Measurements from ENCODE around the gene ACKR2. TPM values are rescaled to one million over a fixed set of nuclear protein-coding genes. Genes with fewer than 3 reads are reported as not detected.

The ACKR2 gene
- total and polyA plus RNA-seq, 2 of the 13 experiments (the other 11 are each of a cell fraction or from before 2014, with no cell fraction given): 1.1 to 1.9 TPM

DNA sequence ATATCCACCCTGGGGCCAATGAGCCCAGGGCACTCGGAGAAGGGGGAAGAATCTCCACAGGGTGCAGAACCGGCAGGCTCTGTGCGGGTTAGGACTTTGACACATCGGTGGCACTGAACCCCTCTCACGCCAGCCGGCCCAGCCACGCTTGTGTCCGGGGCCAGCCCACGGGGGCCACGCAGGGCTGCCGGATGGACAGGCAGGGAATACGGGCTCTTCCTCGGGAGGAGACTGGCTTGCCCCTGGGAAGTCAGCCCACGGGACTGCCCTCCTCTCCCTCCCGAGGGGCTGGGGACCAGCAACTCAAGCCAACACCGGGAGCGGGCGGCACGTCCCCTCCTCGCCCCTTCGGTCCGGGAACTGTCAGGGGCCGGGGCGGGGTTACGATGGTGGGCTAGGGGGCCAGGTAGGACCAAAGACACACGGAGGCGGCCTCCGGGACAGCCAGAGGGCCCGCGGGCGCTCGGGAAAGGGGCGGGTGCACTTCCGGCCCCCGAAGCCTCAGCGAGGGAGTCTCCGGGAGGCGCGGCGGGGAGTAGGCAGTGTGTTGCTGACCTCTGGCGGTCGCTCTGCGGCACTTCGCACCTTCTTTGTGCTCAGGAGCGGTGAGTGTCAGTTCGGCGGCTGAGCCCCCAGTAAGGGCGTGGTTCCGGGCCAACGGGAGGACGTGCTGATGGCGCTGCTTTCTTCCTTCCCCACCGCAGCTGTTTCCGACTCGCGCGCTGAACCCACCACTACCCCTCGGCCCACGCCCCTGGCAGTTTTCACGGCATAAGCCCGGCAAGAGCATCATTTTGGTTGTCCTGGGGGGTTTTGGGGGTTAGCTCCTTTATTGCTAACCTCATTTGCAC is 71.6 kb downstream of the ACKR2 start (continued):
- TF ChIP-seq FOXA1 (IDR thresholded peaks at IDR 0.05) (no peak), FOXA1 (CRISPR knock-in tag; IDR thresholded peaks at IDR 0.05) (0 out of 2 replicates have a peak, but pooled peaks have one; percentile 10), FOXA3 (CRISPR knock-in tag; IDR thresholded peaks at IDR 0.05) (peak; percentile 43; the same call in 1 of the 2 replicates), ELF1 (CRISPR knock-in tag; IDR thresholded peaks at IDR 0.05) (peak; percentile 74), GABPB1 (CRISPR knock-in tag; IDR thresholded peaks at IDR 0.05) (peak; percentile 94), ZNF331 (CRISPR knock-in tag; IDR thresholded peaks at IDR 0.05) (peak; percentile 16; the same call in 1 of the 2 replicates), HES4 (CRISPR knock-in tag; IDR thresholded peaks at IDR 0.05; ENCODE audit: borderline replicate concordance) (no peak), ZSCAN21 (CRISPR knock-in tag; IDR thresholded peaks at IDR 0.05; ENCODE audit: borderline replicate concordance) (peak; percentile 67; the same call in 1 of the 2 replicates), ZNF761 (CRISPR knock-in tag; conservative IDR thresholded peaks at IDR 0.05) (0 out of 2 replicates have a peak, but pooled peaks have one; percentile 61), ZNF558 (CRISPR knock-in tag; IDR thresholded peaks at IDR 0.05; ENCODE audit: borderline replicate concordance) (no peak), MBNL3 (CRISPR knock-in tag; conservative IDR thresholded peaks at IDR 0.05) (no peak), ZNF747 (CRISPR knock-in tag; IDR thresholded peaks at IDR 0.05; ENCODE audit: borderline replicate concordance) (peak; percentile 54; the same call in 1 of the 2 replicates), MTA1 (CRISPR knock-in tag; IDR thresholded peaks at IDR 0.05; ENCODE audit: borderline replicate concordance) (peak; percentile 73; the same call in 1 of the 2 replicates), KLF12 (CRISPR knock-in tag; IDR thresholded peaks at IDR 0.05; ENCODE audit: borderline replicate concordance) (peak; percentile 94), TOPORS (CRISPR knock-in tag; IDR thresholded peaks at IDR 0.05) (peak; percentile 71; the same call in 1 of the 2 replicates), ZNF550 (CRISPR knock-in tag; IDR thresholded peaks at IDR 0.05; ENCODE audit: borderline replicate concordance) (peak; percentile 73), RXRB (CRISPR knock-in tag; IDR thresholded peaks at IDR 0.05; ENCODE audit: borderline replicate concordance) (peak; percentile 41; the same call in 1 of the 2 replicates), SOX6 (IDR thresholded peaks at IDR 0.05) (no peak), SOX6 (CRISPR knock-in tag; IDR thresholded peaks at IDR 0.05) (peak; percentile 69)
- TF ChIP-seq, protein P1, sequence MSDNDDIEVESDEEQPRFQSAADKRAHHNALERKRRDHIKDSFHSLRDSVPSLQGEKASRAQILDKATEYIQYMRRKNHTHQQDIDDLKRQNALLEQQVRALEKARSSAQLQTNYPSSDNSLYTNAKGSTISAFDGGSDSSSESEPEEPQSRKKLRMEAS (IDR thresholded peaks at IDR 0.05): peak; percentile 52; the same call in 1 of the 2 replicates
- TF ChIP-seq, protein P2, sequence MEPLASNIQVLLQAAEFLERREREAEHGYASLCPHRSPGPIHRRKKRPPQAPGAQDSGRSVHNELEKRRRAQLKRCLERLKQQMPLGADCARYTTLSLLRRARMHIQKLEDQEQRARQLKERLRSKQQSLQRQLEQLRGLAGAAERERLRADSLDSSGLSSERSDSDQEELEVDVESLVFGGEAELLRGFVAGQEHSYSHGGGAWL (CRISPR knock-in tag; IDR thresholded peaks at IDR 0.05): 0 out of 2 replicates have a peak, but pooled peaks have one; percentile 34
- TF ChIP-seq, protein P3, sequence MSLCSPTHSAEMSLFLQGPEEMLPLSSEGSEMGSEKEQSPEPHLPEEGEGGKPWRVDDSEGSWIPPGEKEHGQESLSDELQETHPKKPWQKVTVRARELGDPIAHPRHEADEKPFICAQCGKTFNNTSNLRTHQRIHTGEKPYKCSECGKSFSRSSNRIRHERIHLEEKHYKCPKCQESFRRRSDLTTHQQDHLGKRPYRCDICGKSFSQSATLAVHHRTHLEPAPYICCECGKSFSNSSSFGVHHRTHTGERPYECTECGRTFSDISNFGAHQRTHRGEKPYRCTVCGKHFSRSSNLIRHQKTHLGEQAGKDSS (CRISPR knock-in tag; IDR thresholded peaks at IDR 0.05; ENCODE audit: borderline replicate concordance, low read depth): peak; percentile 43; the same call in 1 of the 2 replicates
- TF ChIP-seq, protein P4, sequence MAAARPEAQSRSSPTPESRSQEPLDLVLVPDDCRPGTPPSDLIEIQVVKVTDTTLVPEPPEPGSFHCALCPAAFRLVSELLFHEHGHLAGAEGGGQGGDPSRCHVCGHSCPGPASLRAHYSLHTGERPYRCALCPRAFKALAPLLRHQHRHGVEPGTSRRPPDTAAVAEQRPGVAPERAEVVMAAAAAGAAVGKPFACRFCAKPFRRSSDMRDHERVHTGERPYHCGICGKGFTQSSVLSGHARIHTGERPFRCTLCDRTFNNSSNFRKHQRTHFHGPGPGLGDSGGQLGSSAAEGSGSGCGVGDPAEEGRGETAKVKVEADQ (CRISPR knock-in tag; IDR thresholded peaks at IDR 0.05; ENCODE audit: borderline replicate concordance): peak; percentile 62; the same call in 1 of the 2 replicates
- TF ChIP-seq, protein P5, sequence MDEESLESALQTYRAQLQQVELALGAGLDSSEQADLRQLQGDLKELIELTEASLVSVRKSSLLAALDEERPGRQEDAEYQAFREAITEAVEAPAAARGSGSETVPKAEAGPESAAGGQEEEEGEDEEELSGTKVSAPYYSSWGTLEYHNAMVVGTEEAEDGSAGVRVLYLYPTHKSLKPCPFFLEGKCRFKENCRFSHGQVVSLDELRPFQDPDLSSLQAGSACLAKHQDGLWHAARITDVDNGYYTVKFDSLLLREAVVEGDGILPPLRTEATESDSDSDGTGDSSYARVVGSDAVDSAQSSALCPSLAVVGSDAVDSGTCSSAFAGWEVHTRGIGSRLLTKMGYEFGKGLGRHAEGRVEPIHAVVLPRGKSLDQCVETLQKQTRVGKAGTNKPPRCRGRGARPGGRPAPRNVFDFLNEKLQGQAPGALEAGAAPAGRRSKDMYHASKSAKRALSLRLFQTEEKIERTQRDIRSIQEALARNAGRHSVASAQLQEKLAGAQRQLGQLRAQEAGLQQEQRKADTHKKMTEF (CRISPR knock-in tag; IDR thresholded peaks at IDR 0.05): peak; percentile 60
- TF ChIP-seq, protein P6, sequence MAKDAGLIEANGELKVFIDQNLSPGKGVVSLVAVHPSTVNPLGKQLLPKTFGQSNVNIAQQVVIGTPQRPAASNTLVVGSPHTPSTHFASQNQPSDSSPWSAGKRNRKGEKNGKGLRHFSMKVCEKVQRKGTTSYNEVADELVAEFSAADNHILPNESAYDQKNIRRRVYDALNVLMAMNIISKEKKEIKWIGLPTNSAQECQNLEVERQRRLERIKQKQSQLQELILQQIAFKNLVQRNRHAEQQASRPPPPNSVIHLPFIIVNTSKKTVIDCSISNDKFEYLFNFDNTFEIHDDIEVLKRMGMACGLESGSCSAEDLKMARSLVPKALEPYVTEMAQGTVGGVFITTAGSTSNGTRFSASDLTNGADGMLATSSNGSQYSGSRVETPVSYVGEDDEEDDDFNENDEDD (CRISPR knock-in tag; IDR thresholded peaks at IDR 0.05; ENCODE audit: borderline replicate concordance): no peak; the same call in 1 of the 2 replicates
